ENCODE measurements around the gene RNF121.
A peak's percentile ranks its signal among the peaks of the same experiment; 100 is the strongest.

Gene RNF121

DNA sequence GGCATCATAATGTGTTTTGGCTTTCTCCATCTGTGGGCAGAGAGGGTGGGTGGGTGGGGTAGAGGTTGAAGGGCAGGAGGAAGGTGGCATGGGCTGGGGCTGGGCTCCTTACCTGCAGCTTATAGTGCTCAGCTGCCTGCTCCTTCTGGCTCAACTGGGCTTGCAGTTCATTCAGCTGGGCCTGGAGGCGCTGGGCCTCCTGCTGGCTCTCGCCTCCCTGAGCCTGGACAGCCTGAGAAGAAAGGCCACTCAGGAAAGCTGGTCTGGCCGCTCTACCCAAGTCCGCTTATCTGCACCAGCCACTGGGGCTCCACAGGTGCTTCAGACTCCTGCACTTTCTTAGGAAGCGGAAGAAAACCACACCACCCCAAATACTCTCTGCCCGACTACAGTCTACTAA lies 80.3 kb downstream of the RNF121 start:
- H3K27me3 ChIP-seq, result no peaks in the 10 kb centered on the region
- no peak for TF ChIP-seq CTCF (IDR thresholded peaks at IDR 0.05)
- H3K36me3 ChIP-seq, result peaks cover 100% of the 10 kb centered on the region
- no peak overlapping the region for H3K27ac ChIP-seq
- no peaks in the 10 kb centered on the region for H3K9me3 ChIP-seq
- H3K4me1 ChIP-seq (ENCODE audit: control insufficient read depth in 1 of 2, insufficient read depth in 1 of 2, low read depth in 1 of 2, low read length in 1 of 2), result no peaks in the 10 kb centered on the region
- H3K4me3 ChIP-seq (ENCODE audit: low read depth in 1 of 2, low read length in 1 of 2), result no peak overlapping the region

- Histone ChIP-seq H3K36me3 (peaks cover 100% of the 10 kb centered on the region), H3K4me1 (ENCODE audit: control insufficient read depth in 1 of 2, insufficient read depth in 1 of 2, low read depth in 1 of 2, low read length in 1 of 2) (no peaks in the 10 kb centered on the region), H3K27ac (peak overlapping the region; percentile 9), H3K9me3 (no peaks in the 10 kb centered on the region), H3K4me3 (ENCODE audit: low read depth in 1 of 2, low read length in 1 of 2) (no peak overlapping the region), H3K27me3 (no peaks in the 10 kb centered on the region)
- no peak for TF ChIP-seq CTCF (IDR thresholded peaks at IDR 0.05)
Measured at GRCh38 chr11:72010529-72011233, 81.8 kb downstream of the RNF121 start.

DNA sequence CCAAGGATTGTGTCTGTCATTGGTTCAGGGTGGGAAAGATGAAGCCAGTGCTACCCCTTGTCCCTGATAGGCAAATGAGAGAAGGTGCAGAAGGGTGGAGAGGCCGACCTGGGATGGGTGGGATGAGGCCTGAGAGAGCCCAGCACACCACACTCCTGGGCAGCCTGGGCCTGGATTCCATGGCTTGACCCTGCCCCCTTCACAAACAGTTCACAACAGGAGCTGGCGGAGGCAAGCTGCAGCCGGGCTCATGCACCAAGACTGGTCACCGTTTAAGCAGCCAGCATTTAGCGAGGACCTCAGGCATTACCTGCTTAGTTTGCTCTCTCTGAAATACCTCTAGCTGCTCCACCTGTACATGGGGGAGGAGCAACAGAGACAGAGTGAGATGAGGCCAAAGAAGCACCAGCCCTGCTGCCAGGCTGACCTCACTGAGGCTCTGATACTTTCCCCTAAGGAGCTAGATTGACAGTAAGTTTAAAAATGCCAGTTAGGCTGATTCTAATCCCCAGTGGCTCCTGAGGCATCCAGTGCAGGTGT lies 83.3 kb downstream of the RNF121 start:
- Histone ChIP-seq H3K36me3 (peaks cover 100% of the 10 kb centered on the region), H3K9me3 (no peaks in the 10 kb centered on the region), H3K4me3 (ENCODE audit: low read depth in 1 of 2, low read length in 1 of 2) (no peak overlapping the region), H3K27me3 (no peaks in the 10 kb centered on the region), H3K4me1 (ENCODE audit: control insufficient read depth in 1 of 2, insufficient read depth in 1 of 2, low read depth in 1 of 2, low read length in 1 of 2) (no peaks in the 10 kb centered on the region), H3K27ac (no peak overlapping the region)
- TF ChIP-seq CTCF (IDR thresholded peaks at IDR 0.05), result no peak

DNA sequence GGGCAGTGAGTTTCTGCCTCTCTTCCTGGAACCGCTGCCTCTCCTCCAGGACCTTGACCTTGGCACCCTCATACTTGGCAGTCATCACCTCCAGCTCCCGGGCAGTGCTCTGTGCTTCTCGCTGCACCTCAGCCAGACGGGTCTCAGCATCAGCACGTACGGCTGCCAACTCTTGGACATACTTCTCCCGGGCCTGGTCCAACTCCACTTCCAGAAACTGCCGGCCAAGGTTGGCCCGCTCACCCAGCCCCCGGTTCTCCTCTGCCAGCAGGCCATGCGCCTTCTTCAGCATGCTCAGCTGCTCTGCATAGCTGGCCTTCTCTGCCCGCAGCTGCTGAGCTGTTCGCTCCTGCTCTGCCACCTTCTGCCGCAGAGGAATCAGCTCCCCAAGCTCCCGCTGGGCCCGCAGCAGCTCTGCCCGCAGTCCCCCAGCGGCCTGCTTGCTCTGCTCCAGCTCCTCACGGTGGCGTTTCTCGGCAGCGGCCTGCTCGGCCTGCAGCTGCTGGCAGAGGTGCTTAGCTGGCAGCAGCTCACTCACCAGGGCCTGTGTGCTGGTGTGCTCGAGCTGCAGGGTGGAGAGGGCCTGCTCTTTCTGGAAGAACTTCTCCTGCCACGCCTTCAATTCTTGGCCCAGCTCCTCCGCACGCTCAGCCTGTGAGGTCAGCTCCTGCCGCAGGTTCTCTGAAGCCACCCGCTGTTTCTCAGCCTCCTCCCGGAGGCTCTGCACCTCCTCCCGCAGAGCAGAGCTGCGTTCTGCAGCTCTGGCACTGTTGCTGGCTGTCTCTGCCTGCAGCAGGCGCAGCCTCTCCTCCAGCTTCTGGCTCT lies 84.3 kb downstream of the RNF121 start:
- Histone ChIP-seq H3K9me3 (no peaks in the 10 kb centered on the region), H3K4me3 (ENCODE audit: low read depth in 1 of 2, low read length in 1 of 2) (no peak overlapping the region), H3K27me3 (no peaks in the 10 kb centered on the region), H3K4me1 (ENCODE audit: control insufficient read depth in 1 of 2, insufficient read depth in 1 of 2, low read depth in 1 of 2, low read length in 1 of 2) (no peaks in the 10 kb centered on the region), H3K27ac (no peak overlapping the region), H3K36me3 (peaks cover 100% of the 10 kb centered on the region)
- TF ChIP-seq CTCF (IDR thresholded peaks at IDR 0.05), result no peak

- no peak for TF ChIP-seq CTCF (IDR thresholded peaks at IDR 0.05)
- H3K4me1 ChIP-seq (ENCODE audit: control insufficient read depth in 1 of 2, insufficient read depth in 1 of 2, low read depth in 1 of 2, low read length in 1 of 2), result no peaks in the 10 kb centered on the region
- no peaks in the 10 kb centered on the region for H3K27me3 ChIP-seq
- no peak overlapping the region for H3K27ac ChIP-seq
- no peaks in the 10 kb centered on the region for H3K9me3 ChIP-seq
- H3K36me3 ChIP-seq, result peaks cover 100% of the 10 kb centered on the region
- no peak overlapping the region for H3K4me3 ChIP-seq (ENCODE audit: low read depth in 1 of 2, low read length in 1 of 2)
Measured at GRCh38 chr11:72013765-72014711, 85.2 kb downstream of the RNF121 start.
